GM12892 (cell line): ENCODE data around the gene GALNT10.

Experiments used
- POLR2A ChIP-seq: IDR thresholded peaks from 2 replicates; pipeline ENCODE4 v1.6.1; 2011; ENCODE audit warnings: low read depth, low read length, control low read depth
- POLR2AphosphoS5 ChIP-seq: IDR thresholded peaks from 2 replicates; pipeline ENCODE4 v1.6.1; 2011; ENCODE audit warnings: low read depth, low read length, control low read depth
- TAF1 ChIP-seq: IDR thresholded peaks from 2 replicates; pipeline ENCODE4 v1.6.1; 2011; ENCODE audit warnings: low read depth, mild to moderate bottlenecking, control low read depth, low read length, borderline replicate concordance

GRCh38 chr5:154456540-154456939, 266.0 kb downstream of the GALNT10 start:
- no peak for TF ChIP-seq POLR2A
- no peak for TF ChIP-seq POLR2AphosphoS5
- no peak for TF ChIP-seq TAF1
